HG03342 (cell line): ENCODE results near the gene REPIN1.

Source experiments
- ATAC-seq: cut with Tn5 transposase; IDR thresholded peaks from one replicate; pipeline ENCODE4 v1.9.1; 2021; ENCODE audit warnings: mild to moderate bottlenecking, moderate library complexity; ENCODE audit not compliant: unreplicated experiment

REPIN1 gene

DNA sequence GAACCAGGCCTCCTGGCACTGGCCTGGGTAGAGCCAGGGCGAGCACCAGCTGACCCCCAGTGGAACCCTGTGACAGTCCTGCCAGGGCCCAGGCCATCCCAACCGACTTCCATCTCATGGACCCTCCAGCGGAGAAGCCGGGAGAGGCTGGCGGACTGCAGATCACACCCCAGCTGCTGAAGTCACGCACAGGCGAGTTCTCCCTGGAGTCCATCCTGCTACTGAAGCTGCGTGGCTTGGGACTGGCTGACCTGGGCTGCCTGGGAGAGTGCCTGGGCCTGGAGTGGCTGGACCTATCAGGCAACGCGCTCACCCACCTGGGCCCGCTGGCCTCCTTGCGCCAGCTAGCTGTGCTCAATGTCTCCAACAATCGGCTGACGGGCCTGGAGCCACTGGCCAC lies 31.9 kb upstream of the REPIN1 start:
- no peak for ATAC-seq

DNA sequence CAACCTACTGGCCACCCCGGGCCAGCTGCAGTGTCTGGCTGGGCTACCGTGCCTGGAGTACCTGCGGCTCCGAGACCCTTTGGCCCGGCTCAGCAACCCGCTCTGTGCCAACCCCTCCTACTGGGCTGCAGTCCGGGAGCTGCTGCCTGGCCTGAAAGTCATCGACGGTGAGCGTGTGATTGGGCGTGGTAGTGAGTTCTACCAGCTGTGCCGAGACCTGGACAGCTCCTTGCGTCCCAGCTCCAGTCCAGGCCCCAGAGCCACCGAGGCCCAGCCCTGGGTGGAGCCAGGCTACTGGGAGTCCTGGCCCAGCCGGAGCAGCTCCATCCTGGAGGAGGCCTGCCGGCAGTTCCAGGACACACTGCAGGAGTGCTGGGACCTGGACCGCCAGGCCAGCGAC lies 31.4 kb upstream of the REPIN1 start:
- no peak for ATAC-seq

DNA sequence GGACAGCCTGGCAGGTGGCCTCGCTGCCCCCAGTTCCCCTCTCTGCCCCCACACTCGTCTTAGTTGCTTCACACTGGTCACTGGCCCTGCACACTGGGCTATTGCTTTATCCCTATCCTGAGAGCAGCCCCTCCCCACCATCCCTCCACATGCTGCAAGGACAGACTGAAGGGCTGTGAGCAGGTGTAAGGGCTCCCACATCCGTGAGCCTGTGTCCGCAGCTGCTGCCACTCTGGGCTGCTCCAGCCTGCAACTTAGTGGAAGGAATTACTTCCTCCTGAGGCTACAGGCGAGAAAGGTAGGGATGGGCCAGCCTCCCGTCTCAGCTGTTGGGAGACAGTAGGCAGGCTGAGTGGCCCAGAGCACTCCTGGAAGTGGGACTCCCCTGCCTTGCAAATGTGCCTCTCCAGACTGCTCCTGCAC lies 31.0 kb upstream of the REPIN1 start:
- no peak for ATAC-seq

DNA sequence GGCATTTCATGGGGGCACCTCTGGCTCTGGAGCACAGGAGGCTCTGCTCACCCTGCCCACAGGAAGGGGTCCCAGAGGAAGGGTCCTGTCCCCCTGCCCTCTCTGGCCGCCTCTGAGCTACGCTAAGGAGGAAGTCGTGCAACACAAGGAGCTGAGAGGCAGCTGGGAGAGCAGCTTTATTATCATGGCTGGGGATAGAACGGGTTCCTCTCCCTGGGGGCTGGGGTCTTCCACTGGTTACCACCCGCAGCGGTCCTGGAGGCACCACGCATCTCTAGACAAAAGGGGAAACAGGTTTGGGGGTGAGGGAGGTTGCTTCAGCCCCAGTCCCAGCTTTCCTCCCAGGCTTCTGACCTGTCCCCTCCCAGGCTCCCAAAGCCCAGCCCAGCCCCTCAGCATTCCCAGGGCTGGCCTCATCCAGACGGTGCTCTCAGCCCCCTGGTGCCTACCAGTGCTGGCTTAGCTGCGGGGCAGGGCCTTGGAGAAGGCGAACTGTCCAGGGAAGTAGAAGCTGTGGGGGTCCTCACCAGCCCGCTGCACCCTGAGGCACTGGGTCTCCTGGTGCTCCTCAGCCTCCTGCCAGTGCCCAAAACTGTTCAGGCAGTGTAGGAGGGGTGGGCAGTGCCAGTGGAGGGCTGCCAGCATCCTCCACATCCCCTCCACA lies 30.3 kb upstream of the REPIN1 start:
- ATAC-seq = no peak

DNA sequence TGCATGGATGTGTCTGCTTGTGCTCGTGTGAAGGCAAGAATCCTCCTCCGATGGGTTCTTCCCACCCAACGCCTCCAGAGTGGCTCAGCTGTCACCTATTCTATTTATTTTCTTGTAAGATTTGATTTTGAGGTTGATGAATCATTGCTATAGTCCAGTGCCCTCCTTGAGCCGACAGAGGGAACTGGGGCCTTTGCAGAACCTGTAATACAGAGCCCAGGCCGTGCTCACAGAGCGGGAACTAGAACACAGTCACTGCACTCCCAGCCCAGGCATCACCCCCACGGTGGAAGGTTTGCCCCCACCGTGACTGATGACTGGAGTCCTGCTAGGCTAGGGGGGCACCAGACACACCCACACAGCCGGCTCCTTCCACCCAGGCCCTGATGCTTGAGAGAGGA lies 29.2 kb upstream of the REPIN1 start:
- ATAC-seq = no peak

DNA sequence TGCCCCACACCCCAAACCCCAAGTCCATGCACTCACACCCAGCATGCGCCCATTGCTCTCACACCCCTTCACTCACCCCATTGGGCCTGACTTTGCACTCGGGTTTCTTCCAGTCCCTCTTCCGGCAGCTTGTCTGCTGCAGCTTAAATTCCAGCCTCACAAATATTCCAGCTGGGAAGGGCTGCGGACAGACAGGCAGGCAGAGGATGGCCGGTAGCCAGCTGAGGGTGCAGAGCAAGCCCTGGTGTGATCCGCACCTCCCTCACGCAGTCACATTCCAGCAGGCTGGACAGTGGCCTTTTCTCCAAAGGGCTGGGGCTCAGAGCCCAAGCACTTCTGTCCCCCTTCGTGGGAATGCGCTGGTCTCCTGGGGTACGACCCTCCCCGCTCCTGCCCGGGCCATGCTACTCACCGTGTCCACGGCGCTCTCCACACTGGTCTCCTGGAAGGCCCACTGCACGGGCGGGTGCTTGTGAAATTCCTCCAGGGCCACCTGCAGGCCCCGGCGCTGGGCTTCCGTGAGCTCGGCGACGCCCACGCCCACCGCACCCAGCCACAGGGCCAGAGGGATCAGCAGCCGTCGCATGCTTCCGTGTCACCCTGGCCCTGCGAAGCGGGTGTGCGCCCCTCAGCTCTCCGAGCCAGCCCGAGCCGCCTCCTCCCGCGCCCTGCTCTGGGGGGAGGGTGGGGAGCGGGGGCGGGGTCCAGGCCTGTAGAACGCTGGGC lies 28.4 kb upstream of the REPIN1 start:
- ATAC-seq = no peak

DNA sequence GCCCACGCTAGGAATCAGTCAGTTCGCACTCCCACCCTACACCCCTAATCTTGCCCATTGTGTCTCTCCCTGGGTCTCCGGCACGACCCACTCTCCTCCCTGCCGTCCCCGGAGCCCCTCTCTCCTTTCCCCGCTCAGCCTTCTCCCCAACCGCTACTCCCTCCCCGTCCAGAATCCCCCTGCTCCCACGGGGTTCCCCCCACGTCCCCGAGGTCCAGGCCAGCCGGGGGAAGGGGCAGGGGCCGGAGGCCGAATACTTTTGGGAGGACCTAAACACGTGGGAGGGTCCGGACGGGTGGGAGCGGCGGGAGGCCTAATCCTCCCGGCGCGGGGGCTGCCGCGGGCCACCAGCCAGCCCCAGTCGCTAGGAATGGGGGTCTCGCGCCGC lies 27.8 kb upstream of the REPIN1 start:
- no peak for ATAC-seq

DNA sequence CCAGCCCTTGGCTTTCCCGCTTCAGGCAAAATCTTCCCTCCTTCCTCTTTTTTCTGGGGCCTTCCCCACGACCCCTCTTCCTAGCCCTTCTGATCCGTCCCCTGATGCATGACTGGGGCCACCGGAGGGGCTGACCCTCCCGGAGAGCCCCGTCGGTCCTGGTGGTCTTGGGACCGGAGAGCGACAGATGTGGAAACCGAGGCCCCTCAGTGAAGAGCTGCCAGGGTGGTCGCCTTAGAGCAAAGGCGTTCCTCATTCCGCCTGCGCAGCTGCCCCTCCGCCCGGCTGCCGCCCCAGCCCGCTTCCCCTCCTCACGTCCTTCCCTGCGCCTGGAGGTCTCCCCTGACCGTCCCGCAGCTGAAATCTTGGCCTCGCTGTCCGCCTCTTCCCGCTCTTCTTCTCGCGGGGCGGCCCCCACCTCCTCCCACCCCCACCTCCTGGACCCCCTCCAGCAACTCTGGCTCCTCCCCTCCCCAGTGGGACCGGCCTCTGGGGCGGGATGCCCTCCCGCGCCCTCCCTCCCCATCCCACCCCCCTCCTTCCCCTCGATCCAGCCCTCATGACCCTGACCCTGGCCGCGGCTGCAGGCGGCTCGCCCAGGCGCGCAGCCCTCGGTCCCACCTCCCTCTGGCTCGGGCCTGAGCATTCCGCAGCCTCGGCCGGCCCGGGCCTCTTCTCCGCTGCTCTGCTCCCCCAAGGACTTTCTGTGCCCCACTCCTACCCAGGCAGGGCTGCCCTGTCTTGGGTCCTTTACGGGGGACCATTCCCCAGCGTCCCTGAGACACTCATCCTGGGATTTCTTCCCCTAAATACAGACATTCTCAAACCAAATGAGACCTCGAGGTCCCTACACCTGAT lies 27.1 kb upstream of the REPIN1 start, which contains the start of gene RARRES2:
Gene RARRES2 (minus strand): TSS at position 367 of the 858 bp plus-strand sequence. CDS start 1,020 bp downstream, outside the sequence.
- no peak for ATAC-seq

DNA sequence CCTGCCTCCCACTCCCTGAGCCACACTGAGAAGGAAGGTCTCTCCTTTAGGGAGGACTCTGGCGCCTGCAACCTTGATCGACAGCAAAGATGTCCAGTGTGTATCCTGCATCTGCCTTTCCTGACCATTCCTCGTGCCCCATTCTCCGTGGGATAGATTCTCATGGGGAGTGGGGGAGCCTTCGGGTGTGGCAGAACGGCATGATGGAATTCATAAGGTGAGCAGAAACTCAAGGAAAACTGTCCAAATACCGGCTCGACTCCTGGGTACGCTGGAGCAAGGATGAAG lies 26.6 kb upstream of the REPIN1 start:
- ATAC-seq = no peak

DNA sequence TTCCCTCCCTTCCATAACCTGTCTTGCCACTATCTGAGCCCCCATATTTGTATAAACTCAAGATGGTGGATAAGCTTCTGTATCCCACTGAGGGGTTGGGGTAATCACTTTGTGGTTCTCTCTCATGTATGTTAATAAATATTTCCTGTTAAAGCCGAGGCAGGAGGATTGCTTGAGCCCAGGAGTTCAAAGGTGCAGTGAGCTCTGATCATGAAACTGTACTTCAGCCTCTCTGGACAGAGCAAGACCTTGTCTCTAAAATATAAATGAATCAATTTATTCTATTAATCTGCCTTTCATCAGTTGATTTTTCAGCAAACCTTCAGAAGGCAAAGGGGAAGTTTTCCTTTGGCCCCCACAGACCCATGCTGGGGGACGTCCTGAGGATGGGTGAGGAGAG lies 25.4 kb upstream of the REPIN1 start:
- no peak for ATAC-seq

DNA sequence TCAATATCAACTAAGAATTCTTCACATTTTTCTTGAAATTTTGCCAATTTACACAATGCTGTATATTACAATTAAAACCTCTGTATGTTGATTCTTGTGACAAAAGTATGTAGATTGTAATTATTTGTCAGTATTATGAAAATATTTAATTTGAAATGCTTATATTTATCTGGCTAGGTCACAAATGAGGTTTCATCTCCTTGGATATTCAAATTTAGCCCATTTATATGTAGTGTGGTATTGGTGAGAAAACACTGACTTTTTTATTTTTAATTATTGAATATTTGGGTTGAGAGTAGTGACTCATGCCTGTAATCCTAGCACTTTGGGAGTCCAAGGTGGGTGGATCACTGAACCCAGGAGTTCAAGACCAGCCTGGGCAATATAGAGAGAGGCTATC lies 24.3 kb upstream of the REPIN1 start:
- ATAC-seq = no peak

DNA sequence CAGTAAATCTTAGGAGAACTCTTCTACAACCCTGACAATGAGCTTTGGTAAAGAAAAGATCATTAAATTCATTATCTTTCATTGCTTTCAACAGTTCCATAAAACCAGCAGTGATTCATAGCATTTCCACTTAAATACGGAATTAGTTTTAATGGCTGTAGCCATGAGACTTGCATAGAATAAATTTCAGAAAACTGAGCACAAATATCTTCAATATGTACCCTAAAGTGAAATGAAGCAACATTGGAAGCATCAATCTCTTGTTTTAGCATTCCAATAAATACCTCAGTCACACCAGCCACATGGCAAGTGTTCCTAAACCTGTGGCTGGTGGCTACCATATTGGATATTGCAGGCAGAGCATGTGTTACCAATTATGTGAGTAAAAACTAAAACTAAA lies 23.6 kb upstream of the REPIN1 start:
- ATAC-seq = no peak

DNA sequence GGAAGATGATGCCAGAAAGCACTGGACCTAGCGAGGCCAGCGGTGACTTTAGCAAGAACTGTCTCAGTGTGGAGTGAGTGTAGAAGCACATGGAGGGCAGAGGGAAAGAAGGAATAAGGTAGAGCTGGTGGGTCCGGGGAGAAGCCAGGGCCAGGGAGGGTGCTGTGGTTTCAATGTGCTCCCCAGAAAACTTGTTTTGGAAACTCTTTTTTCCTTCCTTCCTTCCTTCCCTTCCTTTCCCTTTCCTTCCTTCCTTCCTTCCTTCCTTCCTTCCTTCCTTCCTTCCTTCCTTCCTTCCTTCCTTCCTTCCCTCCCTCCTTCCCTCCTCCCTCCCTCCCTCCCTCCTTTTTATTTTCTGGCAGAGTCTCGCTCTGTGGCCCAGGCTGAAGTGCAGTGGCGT lies 21.7 kb upstream of the REPIN1 start:
- no peak for ATAC-seq

DNA sequence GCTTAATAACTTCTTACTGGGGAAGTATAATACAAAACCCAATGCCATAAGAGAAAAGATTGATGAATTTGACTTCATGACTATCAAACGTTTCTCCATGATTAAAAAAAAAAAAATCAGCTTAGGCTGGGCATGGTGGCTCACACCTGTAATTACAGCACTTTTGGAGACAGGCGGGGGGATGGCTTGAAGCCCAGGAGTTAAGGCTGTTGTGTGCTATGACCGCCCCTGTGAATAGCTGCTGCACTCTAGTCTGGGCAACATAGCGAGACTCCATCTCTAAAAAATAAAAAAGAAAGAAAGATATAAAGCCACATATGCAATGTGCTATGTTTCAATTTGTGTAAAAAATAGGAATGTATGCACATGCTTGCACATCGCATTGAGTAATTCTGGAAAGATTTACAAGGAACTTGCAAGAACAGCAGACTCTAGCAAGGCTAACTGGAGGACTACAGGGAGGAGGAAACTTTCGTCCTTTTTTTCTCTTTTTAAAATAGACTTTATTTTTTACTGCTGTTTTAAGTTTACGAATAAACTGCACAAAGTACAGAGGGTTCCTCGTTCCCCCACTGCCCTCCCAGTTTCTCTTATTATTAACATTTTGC lies 16.9 kb upstream of the REPIN1 start:
- ATAC-seq = no peak

DNA sequence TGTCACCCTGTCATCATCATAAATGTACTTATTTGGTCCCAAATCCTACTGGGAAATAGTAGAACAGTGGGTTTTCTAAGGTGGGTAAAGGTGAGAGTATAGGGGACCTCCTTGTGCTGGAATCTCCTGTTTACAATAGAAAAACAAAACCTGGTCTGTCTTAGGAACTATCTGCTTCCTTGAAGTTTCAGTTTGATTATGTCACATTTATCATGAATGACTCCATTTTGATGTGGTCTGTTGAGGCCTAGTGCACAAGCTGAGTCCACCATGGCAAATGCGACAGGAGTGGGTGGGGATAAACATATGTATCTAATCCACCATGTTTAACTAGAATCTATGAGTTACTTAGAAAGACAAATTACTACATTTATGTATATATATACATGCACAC lies 13.0 kb upstream of the REPIN1 start:
- no peak for ATAC-seq

DNA sequence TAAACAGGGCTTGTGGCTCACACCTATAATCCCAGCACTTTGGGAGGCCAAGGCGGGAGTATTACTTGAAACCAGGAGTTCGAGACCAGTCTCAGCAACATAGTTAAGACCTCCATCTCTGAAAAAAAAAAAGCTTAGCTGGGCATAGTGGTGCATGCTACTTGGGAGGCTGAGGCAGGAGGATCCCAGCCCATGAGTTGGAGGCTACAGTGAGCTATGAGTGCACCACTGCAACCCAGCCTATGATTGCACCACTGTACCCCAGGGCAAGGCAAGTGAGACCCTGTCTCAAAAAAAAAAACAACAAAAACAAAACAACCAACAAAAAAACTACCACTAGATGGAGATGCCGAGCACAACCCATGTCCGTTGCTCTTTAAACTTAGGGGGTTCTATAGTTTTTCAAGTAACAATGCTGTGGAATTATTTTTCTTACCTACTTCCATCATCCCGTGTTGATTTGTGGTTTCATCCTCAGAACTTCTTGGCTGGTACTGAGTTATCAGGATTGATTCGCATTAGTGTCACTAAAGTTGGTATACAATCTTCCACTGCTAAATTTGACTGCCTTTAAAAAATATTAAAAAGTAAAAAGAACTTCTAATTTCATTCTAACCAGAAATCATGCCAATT lies 12.2 kb upstream of the REPIN1 start:
- ATAC-seq = no peak

DNA sequence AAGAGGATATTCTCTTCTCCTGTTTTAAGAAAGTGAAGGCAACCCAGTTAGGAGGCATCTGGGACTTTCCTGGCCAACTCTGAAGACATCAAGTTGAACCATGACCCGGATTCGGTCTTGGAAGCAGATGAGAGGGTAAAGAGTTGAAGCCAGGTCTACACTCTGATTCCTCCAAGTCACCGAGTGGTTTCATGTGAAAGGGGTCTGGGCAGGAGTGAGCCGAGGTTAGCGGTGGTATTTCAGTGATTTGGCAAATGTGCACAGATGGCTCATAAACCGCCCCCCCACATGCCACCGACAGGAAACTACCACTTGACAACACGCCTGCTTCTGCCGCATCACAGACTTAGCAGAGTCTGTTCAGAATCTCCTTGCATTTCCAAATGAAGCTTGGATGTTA lies 11.4 kb upstream of the REPIN1 start:
- peak; percentile 46 for ATAC-seq

DNA sequence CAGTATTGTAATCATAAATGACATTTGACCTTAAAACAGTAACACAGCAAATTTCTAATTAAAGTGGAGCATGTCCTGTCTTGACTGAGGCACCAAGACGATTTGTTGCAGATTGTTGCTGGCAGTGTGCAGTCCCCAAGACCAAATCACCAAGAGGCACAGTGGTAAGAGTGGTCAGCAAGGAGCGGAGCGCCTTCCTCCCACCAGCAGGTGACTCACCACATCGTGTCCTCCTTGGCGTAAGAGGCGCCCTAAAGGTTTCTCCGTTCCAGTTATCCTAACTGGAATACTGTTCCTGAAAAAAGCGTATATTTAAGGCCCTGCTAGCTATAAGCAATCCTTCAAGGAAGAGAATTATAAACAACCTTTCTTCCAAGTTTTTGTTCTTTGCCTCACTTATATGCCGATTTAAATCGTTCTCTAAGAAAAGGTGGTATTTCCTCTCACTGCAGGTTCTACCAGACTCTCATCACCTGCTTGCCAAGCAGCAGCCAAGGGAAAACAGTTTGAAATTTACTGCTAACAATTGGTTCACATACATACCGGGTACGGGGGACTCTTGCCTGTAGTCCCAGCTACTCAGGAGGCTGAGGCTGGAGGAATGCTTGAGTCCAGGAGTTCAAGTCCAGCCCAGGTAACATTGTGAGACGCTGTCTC lies 10.7 kb upstream of the REPIN1 start:
- ATAC-seq = peak; percentile 19

DNA sequence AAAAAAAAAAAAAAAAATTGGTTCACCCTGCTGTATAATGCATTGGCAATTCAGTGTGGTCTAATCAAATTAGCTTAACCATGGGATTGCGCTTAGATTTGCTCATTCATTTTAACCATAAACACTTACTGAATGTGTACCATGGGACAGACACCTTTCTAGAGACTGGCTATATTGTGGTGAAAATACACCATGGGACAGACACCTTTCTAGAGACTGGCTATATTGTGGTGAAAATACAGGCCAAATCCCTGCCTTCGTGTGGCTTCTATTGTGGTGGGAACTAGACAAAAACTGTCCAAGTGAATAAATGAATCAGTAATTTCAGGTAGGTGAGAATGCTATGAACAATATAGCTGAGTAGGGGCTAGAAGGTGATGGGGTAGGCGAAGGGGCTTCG lies 10.2 kb upstream of the REPIN1 start:
- no peak for ATAC-seq

DNA sequence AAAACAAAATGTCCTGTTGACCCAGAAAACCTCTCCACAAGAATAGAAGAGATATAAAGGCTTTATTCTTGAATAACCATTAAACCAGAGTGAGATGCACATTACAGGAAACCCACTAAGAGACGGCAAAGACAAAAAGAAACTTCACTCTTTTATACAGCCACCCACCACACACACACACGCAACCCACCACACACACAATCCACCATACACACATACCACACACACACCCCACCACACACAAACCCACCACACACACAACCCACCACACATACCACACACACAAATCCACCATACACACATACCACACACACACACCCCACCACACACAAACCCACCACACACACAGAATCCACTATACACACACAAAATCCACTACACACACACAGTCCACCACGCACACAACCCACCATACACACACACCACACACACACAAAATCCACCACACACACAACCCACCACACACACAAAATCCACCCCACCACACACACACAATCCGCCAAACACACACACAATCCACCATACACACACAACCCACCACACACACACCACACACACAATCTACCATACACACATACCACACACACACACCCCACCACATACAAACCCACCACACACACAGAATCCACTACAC lies 9.5 kb upstream of the REPIN1 start:
- no peak for ATAC-seq
